Astrocyte of the cerebellum (primary cell): ENCODE measurements around the gene POLDIP2.

Experiments
- DNase-seq: peaks from one replicate; pipeline ENCODE4 v3.0.0-alpha.2; 2011; ENCODE audit warnings: low read depth
- H3K4me3 ChIP-seq: 2 replicates; pipeline ENCODE4 v1.5.1; 2011; ENCODE audit warnings: mild to moderate bottlenecking, low read depth, low read length, moderate library complexity
- CTCF ChIP-seq: IDR thresholded peaks from 2 replicates; pipeline ENCODE4 v1.5.1; 2012; ENCODE audit warnings: low read length, low read depth, moderate library complexity, mild to moderate bottlenecking; ENCODE audit errors: missing control alignments
- in situ Hi-C: cut with HindIII; loops from 2 replicates; pipeline ENCODE4 v1.10.0; 2017; ENCODE audit warnings: low sequenced_read_pairs

The POLDIP2 gene

GRCh38 chr17:28396635-28397239 lies 39.4 kb upstream of the POLDIP2 start:
- in situ Hi-C loops, result no loop called here
- DNase-seq, result no peak
- no peak overlapping the region for H3K4me3 ChIP-seq
- TF ChIP-seq CTCF, result no peak

DNA sequence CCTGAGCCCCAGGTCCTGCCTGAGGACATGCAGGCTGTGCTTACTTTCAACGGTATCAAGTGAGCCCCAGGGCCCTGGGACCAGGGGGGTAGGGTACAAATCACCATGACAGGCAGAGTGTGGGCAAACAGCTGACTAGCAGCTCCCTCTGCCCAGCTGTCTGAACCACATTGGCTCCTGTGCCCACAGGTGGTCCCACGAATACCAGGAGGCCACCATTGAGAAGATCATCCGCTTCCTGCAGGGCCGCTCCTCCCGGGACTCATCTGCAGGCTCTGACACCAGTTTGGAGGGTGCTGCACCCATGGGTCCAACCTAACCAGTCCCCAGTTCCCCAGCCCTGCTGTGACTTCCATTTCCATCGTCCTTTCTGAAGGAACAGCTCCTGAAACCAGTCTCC lies 38.6 kb upstream of the POLDIP2 start:
- no peak for TF ChIP-seq CTCF
- DNase-seq, result no peak
- in situ Hi-C loops, result no loop called here
- H3K4me3 ChIP-seq, result no peak overlapping the region

DNA sequence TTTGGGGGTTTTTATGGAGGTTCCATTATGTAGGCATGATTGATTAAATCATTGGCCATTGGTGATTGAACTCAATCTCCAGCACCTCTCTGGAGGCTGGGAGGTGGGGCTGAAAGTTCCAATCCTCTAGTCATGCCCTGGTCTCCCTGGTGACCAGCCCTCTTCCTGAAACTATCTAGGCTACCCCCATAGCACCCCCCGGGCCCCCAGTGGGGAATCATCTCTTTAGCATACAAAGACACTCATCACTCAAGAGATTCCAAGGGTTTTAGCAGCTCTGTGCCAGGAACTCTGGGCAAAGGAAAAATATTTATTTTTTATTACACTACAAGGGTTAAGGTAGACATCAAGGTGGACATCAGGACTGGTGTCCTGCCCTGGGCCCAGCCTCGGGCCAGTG lies 38.1 kb upstream of the POLDIP2 start:
- TF ChIP-seq CTCF, result no peak
- in situ Hi-C loops, result no loop called here
- no peak overlapping the region for H3K4me3 ChIP-seq
- DNase-seq, result no peak

GRCh38 chr17:28394337-28395116 lies 37.2 kb upstream of the POLDIP2 start:
- no peak for DNase-seq
- no peak for TF ChIP-seq CTCF
- H3K4me3 ChIP-seq, result no peak overlapping the region
- in situ Hi-C loops, result no loop called here

- TF ChIP-seq CTCF, result no peak
- DNase-seq, result no peak
- H3K4me3 ChIP-seq, result no peak overlapping the region
- in situ Hi-C loops, result no loop called here
Measured at GRCh38 chr17:28392491-28392890, 35.2 kb upstream of the POLDIP2 start.

- H3K4me3 ChIP-seq, result no peak overlapping the region
- DNase-seq, result no peak
- in situ Hi-C loops, result no loop called here
- no peak for TF ChIP-seq CTCF
Measured at GRCh38 chr17:28391401-28391800, 34.1 kb upstream of the POLDIP2 start.
